Measurements from ENCODE around the gene RNF150. TPM values are rescaled to one million over a fixed set of nuclear protein-coding genes. Genes with fewer than 3 reads are reported as not detected.

RNF150 gene
- total RNA-seq, 4 donors from 2014 or later = 0.65 to 4.8 (median 1.7) TPM

GRCh38 chr4:141026900-141027299 is 106.4 kb downstream of the RNF150 start:
- H3K4me3 ChIP-seq (ENCODE audit: low read depth, poor library complexity, severe bottlenecking) = no peak overlapping the region
- no peak for DNase-seq (ENCODE audit: low spot score in 2 of 2)
- no peak for TF ChIP-seq CTCF (IDR thresholded peaks at IDR 0.05)
- no peak for TF ChIP-seq POLR2A (IDR thresholded peaks at IDR 0.05)
- intact Hi-C loops (cut with DNase I; ENCODE audit: low total_unique reads) = no loop called here
- 85 to 87% methylated on average over 7 of the region's 7 CpGs for WGBS, 2 donors

GRCh38 chr4:141023051-141023450 is 110.2 kb downstream of the RNF150 start:
- intact Hi-C loops (cut with DNase I; ENCODE audit: low total_unique reads) = no loop called here
- DNase-seq (ENCODE audit: low spot score in 2 of 2) = no peak
- WGBS, 2 donors = 91 to 100% methylated on average over 1 of the region's 1 CpG
- no peak for TF ChIP-seq POLR2A (IDR thresholded peaks at IDR 0.05)
- no peak for TF ChIP-seq CTCF (IDR thresholded peaks at IDR 0.05)
- H3K4me3 ChIP-seq (ENCODE audit: low read depth, poor library complexity, severe bottlenecking) = no peak overlapping the region

GRCh38 chr4:141022111-141022695 is 111.1 kb downstream of the RNF150 start:
- intact Hi-C loops (cut with DNase I; ENCODE audit: low total_unique reads) = no loop called here
- H3K4me3 ChIP-seq (ENCODE audit: low read depth, poor library complexity, severe bottlenecking) = no peak overlapping the region
- TF ChIP-seq CTCF (IDR thresholded peaks at IDR 0.05) = no peak
- TF ChIP-seq POLR2A (IDR thresholded peaks at IDR 0.05) = no peak
- WGBS, 2 donors = 75 to 80% methylated on average over 3 of the region's 3 CpGs
- DNase-seq (ENCODE audit: low spot score in 2 of 2) = no peak

- intact Hi-C loops (cut with DNase I; ENCODE audit: low total_unique reads) = no loop called here
- DNase-seq (ENCODE audit: low spot score in 2 of 2) = no peak
- TF ChIP-seq POLR2A (IDR thresholded peaks at IDR 0.05) (no peak), CTCF (IDR thresholded peaks at IDR 0.05) (no peak)
- no peak overlapping the region for H3K4me3 ChIP-seq (ENCODE audit: low read depth, poor library complexity, severe bottlenecking)
- WGBS, 2 donors = 68 to 72% methylated on average over 3 of the region's 3 CpGs
Measured at GRCh38 chr4:141021397-141022110, 111.7 kb downstream of the RNF150 start.

- DNase-seq (ENCODE audit: low spot score in 2 of 2) = no peak
- TF ChIP-seq POLR2A (IDR thresholded peaks at IDR 0.05) = no peak
- no peak for TF ChIP-seq CTCF (IDR thresholded peaks at IDR 0.05)
- intact Hi-C loops (cut with DNase I; ENCODE audit: low total_unique reads) = no loop called here
- 73 to 79% methylated on average over 3 of the region's 3 CpGs for WGBS, 2 donors
- H3K4me3 ChIP-seq (ENCODE audit: low read depth, poor library complexity, severe bottlenecking) = no peak overlapping the region
Measured at GRCh38 chr4:141020801-141021261, 112.4 kb downstream of the RNF150 start.
